Stimulated activated CD4-positive, alpha-beta T cell treated with anti-CD3 and anti-CD28 coated beads, TNF-alpha, amount 100 ng/mL, for 24 hours (primary cell): ENCODE measurements around the gene TGIF2.

Experiments
- DNase-seq, 3 experiments: peaks; one replicate each; pipeline ENCODE4 v3.0.0-alpha.2; 2020; ENCODE audit warnings: low read depth in 3 of 3

TGIF2 gene

DNA sequence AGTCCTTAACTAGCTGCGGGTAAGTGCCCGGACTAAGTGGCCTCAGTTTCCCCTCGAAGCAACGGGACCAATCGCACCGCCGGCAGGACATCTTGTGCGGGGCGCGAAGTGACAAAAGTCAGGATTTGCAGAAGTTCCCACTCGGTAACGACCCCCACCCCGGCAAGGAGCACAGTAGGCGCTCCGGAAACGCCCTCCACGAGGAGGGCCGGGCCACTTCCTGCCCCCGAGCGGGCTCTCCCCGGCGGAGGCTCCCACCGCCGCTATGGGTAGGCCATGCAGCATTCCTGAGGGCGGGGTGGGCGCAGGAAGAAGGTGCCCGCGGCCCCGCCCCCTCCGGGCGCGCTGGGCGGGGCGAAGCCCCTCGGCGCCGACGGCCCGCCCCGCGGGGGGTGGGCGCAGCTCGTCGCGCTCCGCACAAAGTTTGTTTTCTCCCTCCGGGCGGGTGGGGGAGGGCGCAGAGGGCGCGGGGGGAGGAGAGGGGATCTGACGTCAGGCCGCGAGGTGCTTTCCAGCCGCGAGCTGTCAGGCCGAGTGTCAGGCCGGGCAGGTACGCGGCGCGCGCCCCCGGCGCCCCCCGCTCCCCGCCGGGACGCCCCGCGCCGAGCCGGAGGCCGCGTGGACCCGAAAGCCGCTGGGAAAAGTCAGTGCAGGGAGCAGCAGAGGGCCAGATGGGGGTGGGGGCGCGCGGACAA is at the start of gene TGIF2:
Gene TGIF2, plus strand, starts transcription at position 495 of the 695 bp plus-strand sequence. CDS start 5,178 bp downstream, outside the sequence.
- DNase-seq = peak; percentile 74 to 86 (median 76)

- no peak for DNase-seq
These were observed 47.6 kb upstream of the TGIF2 start for GRCh38 chr20:36525620-36526365.

- DNase-seq = no peak
These were observed 46.8 kb upstream of the TGIF2 start for GRCh38 chr20:36526521-36527011.

GRCh38 chr20:36527331-36528125 is 45.9 kb upstream of the TGIF2 start:
- no peak for DNase-seq

GRCh38 chr20:36528176-36528874 is 45.1 kb upstream of the TGIF2 start:
- DNase-seq = no peak

DNA sequence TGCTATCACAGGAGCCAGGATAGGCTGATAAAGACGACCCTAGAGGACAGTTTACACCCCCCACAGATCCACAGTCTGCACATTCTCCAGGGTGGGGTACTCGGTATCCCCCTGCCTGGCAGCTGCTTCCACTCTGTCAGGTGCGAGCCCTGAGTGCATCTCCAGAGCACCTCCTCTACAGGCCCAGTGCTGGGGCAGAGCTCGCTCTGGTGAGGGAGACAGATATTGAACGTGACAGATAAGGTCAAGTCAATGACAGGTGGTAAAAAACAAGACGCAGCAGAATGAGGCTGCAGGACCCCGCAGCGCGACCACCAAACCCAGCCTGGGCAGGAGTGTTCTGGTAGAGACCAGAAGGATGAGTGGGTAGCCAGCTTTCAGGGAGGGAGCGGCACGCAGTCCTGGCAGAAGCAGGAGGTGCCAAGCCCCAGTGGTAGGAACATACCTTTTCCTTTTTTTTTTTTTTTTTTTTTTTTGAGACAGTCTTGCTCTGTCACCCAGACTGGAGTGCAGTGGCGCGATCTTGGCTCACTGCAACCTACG is 44.5 kb upstream of the TGIF2 start:
- no peak for DNase-seq

- DNase-seq = no peak
These were observed 41.0 kb upstream of the TGIF2 start for GRCh38 chr20:36532388-36532787.

GRCh38 chr20:36532822-36533221 is 40.6 kb upstream of the TGIF2 start:
- no peak for DNase-seq

GRCh38 chr20:36538026-36538722 is 35.2 kb upstream of the TGIF2 start:
- DNase-seq = no peak

GRCh38 chr20:36540551-36541211 is 32.7 kb upstream of the TGIF2 start:
- no peak for DNase-seq

- no peak for DNase-seq
These were observed 32.1 kb upstream of the TGIF2 start, which contains the start of gene MYL9 for GRCh38 chr20:36541227-36541767. MYL9 (plus strand) TSS chr20:36541519; CDS start chr20:36544885, 3,366 bp downstream.

GRCh38 chr20:36541768-36542488 is 31.5 kb upstream of the TGIF2 start:
- no peak for DNase-seq

GRCh38 chr20:36542516-36543183 is 30.7 kb upstream of the TGIF2 start:
- no peak for DNase-seq

DNA sequence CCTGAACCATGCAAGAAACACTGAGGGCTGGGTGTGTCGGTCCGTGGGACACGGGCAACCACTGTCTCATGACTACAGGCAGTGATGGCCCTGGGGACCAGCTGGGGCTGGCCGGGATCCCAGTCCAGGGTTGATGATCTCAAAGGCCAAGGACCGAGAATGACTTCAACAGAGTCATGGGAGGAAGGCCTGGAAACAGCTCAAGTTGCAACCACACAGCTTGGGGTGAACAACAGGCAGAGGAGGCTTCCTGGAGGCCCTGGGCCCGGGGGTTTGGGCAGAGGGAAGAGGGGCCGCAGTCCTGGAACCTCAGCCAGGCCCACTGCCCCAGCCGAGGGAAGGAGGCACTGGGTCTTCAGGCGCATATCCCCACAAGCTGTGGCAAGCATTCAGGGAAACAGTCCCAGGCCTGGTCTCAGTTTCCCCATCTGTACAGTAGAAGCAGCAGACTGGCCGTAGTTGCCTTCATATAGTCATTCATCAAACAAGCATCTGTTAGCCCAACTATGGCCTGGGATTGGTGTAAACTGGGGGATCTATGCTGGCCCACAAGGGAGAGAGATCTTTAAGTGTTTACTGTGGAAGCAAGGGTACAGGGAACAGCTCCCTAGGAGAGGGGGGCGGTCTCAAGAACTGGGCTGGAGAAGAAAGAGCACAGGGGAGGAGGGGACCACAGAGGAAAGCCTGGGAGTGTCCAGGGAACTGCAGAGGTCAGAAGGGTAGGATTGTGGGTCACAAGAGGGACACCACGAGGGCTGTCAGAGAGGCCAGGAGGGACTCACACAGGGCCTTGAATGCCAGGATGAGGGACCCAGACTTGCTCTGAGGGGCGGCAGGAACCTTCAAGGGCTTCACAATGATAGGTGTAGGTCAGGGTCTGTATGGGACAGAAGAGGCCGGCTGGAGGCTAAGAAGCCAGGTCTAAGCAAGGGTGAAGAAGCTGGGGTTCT is 29.9 kb upstream of the TGIF2 start:
- DNase-seq = no peak

DNA sequence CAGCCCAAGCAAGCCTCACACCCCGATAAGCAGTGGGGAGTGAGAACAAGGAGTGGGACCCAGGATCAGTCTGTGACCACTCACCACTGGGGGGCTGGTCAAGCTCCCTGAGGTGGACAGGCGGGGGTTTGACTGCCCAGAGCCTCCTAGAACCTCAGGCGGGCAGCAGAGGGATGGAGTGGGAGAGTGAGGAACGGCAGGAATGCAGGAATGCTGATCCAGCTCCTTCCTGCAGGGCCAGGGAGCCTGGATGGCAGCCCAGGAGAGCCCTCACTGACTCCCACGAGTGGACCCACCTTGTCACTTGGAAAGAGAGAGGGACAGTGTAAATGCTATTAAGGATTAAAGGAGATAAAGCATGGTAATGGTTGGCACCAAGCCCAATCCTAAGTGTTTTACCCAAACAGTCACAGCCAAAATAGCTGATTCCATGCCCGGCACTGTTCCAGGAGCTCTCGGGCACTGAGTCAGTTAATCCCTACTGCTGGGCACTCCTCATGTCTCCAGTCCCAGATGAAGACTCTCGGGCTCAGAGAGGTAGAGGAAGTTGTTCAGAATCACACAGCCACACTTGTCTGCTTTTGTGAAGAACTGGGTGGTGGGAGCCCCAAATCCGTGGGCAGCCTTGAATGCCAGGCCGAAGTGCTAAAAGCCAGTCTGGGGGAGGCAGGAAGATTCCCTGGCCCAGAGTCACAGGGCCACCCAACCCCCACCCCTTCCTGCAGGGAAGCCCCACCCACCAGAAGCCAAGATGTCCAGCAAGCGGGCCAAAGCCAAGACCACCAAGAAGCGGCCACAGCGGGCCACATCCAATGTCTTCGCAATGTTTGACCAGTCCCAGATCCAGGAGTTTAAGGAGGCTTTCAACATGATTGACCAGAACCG is 29.0 kb upstream of the TGIF2 start:
- DNase-seq = no peak

- no peak for DNase-seq
These were observed 27.2 kb upstream of the TGIF2 start for GRCh38 chr20:36546111-36546736.
